Fibroblast of the aortic adventitia (primary cell): ENCODE results near the gene MBTPS1. TPM values are rescaled to one million over a fixed set of nuclear protein-coding genes. Genes with fewer than 3 reads are reported as not detected.

Experiments used
- DNase-seq: peaks from one replicate; pipeline ENCODE4 v3.0.0-alpha.2; 2010; ENCODE audit warnings: low read depth
- H3K4me3 ChIP-seq: 2 replicates; pipeline ENCODE4 v1.5.1; 2011; ENCODE audit warnings: low read depth, mild to moderate bottlenecking, control low read depth, low read length, moderate library complexity
- total RNA-seq: library from RNA; depleted of rRNA; stranded (reverse); fragments of >200 nt; gene quantifications from 2 replicates; pipeline ENCODE4 v1.2.3, GENCODE V29; 2012; ENCODE audit warnings: low replicate concordance
- TF ChIP-seq, protein P1 (sequence below): IDR thresholded peaks from 2 replicates; pipeline ENCODE4 v1.5.1; 2011; ENCODE audit warnings: mild to moderate bottlenecking, low read length, control low read depth, inconsistent platforms; ENCODE audit not compliant: insufficient read depth

Gene MBTPS1
- total RNA-seq, 1 donor: 89.0 TPM

DNA sequence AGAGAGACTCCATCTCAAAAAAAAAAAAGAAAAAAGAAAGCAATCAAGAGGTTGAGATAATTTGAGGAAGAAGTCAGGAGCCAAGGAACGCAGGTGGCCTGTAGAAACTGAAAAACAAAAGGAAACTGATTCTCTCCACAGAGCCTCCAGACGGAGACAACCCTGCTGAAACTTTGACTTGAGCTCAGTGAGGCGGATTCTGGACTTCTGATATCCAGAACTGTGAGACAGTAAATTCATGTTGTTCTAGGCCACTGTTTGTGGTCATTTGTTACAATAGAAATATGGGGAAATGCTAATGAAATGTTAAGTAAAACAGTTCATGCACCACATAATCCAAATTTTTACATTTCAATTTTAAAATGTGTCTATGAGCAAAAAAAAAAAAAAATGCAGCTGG is 5.2 kb downstream of the MBTPS1 start:
- no peak overlapping the region for H3K4me3 ChIP-seq
- TF ChIP-seq, protein P1, sequence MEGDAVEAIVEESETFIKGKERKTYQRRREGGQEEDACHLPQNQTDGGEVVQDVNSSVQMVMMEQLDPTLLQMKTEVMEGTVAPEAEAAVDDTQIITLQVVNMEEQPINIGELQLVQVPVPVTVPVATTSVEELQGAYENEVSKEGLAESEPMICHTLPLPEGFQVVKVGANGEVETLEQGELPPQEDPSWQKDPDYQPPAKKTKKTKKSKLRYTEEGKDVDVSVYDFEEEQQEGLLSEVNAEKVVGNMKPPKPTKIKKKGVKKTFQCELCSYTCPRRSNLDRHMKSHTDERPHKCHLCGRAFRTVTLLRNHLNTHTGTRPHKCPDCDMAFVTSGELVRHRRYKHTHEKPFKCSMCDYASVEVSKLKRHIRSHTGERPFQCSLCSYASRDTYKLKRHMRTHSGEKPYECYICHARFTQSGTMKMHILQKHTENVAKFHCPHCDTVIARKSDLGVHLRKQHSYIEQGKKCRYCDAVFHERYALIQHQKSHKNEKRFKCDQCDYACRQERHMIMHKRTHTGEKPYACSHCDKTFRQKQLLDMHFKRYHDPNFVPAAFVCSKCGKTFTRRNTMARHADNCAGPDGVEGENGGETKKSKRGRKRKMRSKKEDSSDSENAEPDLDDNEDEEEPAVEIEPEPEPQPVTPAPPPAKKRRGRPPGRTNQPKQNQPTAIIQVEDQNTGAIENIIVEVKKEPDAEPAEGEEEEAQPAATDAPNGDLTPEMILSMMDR: no peak
- DNase-seq: no peak

DNA sequence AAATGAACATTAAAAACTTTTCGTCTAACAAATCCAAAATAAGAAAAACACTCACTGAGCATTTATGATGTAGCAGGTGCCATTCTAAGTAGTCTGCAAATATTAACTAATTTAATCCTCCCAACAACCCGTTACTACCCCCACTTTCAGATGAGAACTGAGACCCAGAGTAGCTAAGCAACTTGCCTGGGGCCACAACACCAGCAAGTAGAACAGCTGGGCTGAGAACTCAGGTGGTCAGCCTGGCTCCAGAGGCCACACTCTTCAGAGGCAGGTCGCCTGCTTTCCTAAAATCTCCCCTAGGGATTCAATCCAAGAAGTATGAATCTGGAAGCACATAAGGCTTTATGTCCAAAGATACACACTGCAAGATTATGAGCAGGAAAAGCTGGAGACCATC is 6.2 kb downstream of the MBTPS1 start:
- no peak overlapping the region for H3K4me3 ChIP-seq
- no peak for DNase-seq
- TF ChIP-seq, protein P1: no peak

DNA sequence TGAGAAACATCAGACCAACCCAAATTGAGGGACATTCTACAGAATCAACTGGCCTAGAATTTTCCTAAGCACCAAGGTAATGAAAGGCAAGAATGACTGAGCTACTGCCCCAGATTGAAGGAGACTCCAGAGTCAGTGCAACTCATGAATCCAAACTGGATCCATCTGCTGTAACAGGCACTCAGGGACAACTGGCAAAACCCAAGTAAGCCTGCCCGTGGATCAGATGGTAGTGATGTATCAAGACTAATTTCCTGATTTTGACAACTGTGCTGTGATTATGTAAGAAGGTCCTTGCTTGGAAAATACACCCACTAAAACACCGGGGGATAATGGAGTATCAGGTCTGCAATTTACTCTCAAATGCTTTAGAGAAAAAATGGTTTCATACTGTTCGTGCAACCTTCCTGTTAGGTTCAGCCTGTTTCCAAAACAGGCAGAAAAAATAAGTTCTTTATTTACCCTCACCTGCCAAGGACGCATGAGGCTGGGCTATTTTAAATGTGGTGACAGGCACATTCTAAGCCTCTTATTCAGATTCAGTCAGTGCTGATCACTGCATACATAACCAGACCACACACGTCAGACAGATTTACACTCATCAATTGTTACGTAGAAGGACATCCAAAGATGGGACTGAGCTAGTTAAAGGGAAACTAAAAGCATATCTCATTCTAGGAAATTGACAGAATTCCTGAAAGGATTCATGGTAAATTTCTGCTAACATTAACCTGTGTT is 7.0 kb downstream of the MBTPS1 start:
- TF ChIP-seq, protein P1: no peak
- no peak for DNase-seq
- no peak overlapping the region for H3K4me3 ChIP-seq

DNA sequence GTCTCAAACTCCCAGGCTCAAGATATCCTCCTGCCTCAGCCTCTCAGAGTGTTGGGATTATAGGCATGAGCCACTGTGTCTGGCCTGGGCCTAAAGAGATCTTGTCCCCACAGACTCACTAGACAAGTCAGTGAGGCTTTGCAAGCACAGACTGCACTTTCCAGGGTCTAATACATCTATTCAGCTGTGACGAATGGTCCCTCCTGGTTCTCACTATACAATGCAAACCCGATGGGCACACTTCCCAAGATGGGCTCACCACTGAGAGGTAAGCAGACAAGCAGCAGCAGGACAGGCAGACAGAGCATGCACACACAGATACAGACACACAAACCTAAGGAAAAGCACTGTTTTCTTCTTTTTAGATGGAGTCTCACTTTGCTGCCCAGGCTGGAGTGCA is 8.8 kb downstream of the MBTPS1 start:
- DNase-seq: no peak
- TF ChIP-seq, protein P1: no peak
- H3K4me3 ChIP-seq: no peak overlapping the region

DNA sequence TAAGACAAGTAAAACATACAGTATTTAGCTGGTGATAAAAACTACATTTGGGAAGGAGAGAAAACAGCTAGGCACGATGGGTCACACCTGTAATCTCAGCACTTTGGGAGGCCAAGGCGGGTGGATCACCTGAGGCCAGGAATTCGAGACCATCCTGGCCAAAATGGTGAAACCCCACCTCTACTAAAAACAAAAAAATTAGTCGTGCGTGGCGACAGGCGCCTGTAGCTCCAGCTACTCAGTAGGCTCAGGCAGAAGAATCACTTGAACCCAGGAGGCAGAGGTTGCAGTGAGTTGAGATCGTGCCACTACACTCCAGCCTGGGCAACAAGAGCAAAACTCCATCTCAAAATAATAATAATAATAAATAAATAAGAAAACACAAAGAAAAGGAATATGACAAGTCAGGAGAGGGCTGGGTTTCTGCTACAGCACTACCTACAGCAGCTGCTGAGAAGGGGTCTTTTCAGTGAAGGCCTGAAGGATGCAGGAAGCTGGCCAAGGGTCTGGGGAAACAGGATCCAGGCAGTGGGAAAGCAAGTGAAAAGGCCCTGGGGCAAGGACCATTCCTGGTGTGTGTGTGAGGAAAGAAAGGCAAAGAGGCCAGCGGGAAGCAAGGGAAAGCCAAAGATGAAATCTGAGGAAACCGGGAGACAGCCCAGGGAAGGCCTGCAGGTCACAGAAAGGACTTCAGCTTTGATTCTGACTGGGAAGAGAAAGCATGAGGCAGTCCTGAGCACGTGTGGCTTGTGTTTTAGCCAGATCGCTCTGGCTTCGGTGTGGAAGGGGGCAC is 10.6 kb downstream of the MBTPS1 start:
- TF ChIP-seq, protein P1: no peak
- no peak overlapping the region for H3K4me3 ChIP-seq
- no peak for DNase-seq

DNA sequence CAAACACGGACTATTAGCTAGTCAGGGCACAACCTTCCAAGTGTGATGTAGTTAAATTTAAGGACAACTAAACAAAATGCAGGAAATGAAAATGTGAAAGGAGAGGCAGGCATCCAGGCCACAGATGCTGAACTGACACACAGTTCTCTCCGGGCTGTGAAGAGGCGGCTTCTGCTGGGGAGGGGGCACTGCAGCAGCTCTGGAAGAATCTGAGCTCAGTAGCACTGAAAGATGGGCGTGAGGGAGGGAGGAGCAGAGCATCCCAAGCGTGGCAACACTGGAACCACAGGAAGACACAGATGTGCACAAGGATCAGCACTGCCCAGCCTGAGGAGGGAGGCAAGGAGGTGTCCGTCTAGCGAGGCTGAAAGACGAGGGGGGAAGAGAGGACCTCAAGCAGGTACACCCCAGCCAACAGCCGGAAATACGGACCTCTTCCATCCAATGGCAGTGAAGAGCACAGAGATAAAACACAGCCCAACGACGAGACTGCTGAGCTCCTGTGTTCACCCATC is 11.4 kb downstream of the MBTPS1 start:
- TF ChIP-seq, protein P1: no peak
- no peak for DNase-seq
- no peak overlapping the region for H3K4me3 ChIP-seq
